Activated T-cell treated with anti-CD3 and anti-CD28 coated beads, Interleukin-2, amount 50 U/mL, for 4 hours (primary cell): ENCODE results near the gene TMEM138. TPM values are rescaled to one million over a fixed set of nuclear protein-coding genes. Genes with fewer than 3 reads are reported as not detected.

ENCODE experiments used
- ATAC-seq, 2 donors: fragments of 200-7000 bp; cut with Tn5 transposase; one replicate each; pipeline ENCODE4 v1.10.0; 2021
- DNase-seq: peaks from one replicate; pipeline ENCODE4 v3.0.0-alpha.2; 2020
- H3K27me3 Mint-ChIP-seq: one replicate; pipeline ENCODE4 v1.8.0; 2021; ENCODE audit warnings: low read depth, mixed read lengths
- H3K36me3 Mint-ChIP-seq: one replicate; pipeline ENCODE4 v1.8.0; 2022; ENCODE audit warnings: mixed read lengths; ENCODE audit not compliant: insufficient read depth
- H3K4me1 Mint-ChIP-seq: one replicate; pipeline ENCODE4 v1.8.0; 2021; ENCODE audit warnings: low read depth, mixed read lengths
- H3K4me3 Mint-ChIP-seq: one replicate; pipeline ENCODE4 v1.8.0; 2021; ENCODE audit warnings: mild to moderate bottlenecking, moderate library complexity, mixed read lengths
- H3K9me3 Mint-ChIP-seq: one replicate; pipeline ENCODE4 v1.8.0; 2021; ENCODE audit warnings: mixed read lengths
- total RNA-seq, 3 donors: library from RNA; stranded (reverse); gene quantifications; one replicate each; pipeline ENCODE4 v1.2.1, GENCODE V29; 2021

TMEM138 gene
- total RNA-seq, 3 donors from 2014 or later = 74.2 to 91.5 (median 81.2) TPM

GRCh38 chr11:61336171-61336935 is 25.8 kb upstream of the TMEM138 start:
- H3K27me3 Mint-ChIP-seq = no peaks in the 10 kb centered on the region
- H3K4me1 Mint-ChIP-seq = peaks cover 33% of the 10 kb centered on the region
- ATAC-seq (peak; percentile 49 to 54), DNase-seq (peak; percentile 75)
- H3K4me3 Mint-ChIP-seq = no peak overlapping the region
- peaks cover 4% of the 10 kb centered on the region for H3K36me3 Mint-ChIP-seq
- no peaks in the 10 kb centered on the region for H3K9me3 Mint-ChIP-seq

GRCh38 chr11:61337706-61338470 is 24.3 kb upstream of the TMEM138 start:
- Mint-ChIP-seq H3K36me3 (peaks cover 8% of the 10 kb centered on the region), H3K4me1 (peaks cover 19% of the 10 kb centered on the region), H3K4me3 (no peak overlapping the region)

GRCh38 chr11:61338783-61339489 is 23.2 kb upstream of the TMEM138 start:
- ATAC-seq (no peak), DNase-seq (no peak)
- Mint-ChIP-seq H3K36me3 (peaks cover 8% of the 10 kb centered on the region), H3K4me3 (no peak overlapping the region), H3K9me3 (no peaks in the 10 kb centered on the region), H3K27me3 (no peaks in the 10 kb centered on the region), H3K4me1 (peaks cover 14% of the 10 kb centered on the region)

More at GRCh38 chr11:61337706-61338470, 24.3 kb upstream of the TMEM138 start:
- no peaks in the 10 kb centered on the region for H3K27me3 Mint-ChIP-seq
- no peaks in the 10 kb centered on the region for H3K9me3 Mint-ChIP-seq
- DNase-seq (no peak), ATAC-seq (no peak)

- DNase-seq = no peak
- Mint-ChIP-seq H3K27me3 (no peaks in the 10 kb centered on the region), H3K36me3 (peaks cover 8% of the 10 kb centered on the region), H3K4me1 (peaks cover 10% of the 10 kb centered on the region), H3K9me3 (no peaks in the 10 kb centered on the region), H3K4me3 (no peak overlapping the region)
- ATAC-seq = no peak
Observed at GRCh38 chr11:61339490-61339878, 22.7 kb upstream of the TMEM138 start.

GRCh38 chr11:61340979-61341378 is 21.2 kb upstream of the TMEM138 start:
- Mint-ChIP-seq H3K27me3 (no peaks in the 10 kb centered on the region), H3K4me3 (no peak overlapping the region), H3K4me1 (peaks cover 8% of the 10 kb centered on the region), H3K9me3 (no peaks in the 10 kb centered on the region), H3K36me3 (peaks cover 8% of the 10 kb centered on the region)
- ATAC-seq (no peak), DNase-seq (no peak)

- H3K4me1 Mint-ChIP-seq = peaks cover 3% of the 10 kb centered on the region
- no peak for ATAC-seq
- peaks cover 8% of the 10 kb centered on the region for H3K36me3 Mint-ChIP-seq
- H3K27me3 Mint-ChIP-seq = no peaks in the 10 kb centered on the region
- H3K4me3 Mint-ChIP-seq = no peak overlapping the region
- DNase-seq = no peak
- no peaks in the 10 kb centered on the region for H3K9me3 Mint-ChIP-seq
Observed at GRCh38 chr11:61341706-61342105, 20.5 kb upstream of the TMEM138 start.

GRCh38 chr11:61342207-61342803 is 19.9 kb upstream of the TMEM138 start:
- Mint-ChIP-seq H3K9me3 (no peaks in the 10 kb centered on the region), H3K36me3 (peaks cover 8% of the 10 kb centered on the region), H3K4me3 (no peak overlapping the region), H3K27me3 (no peaks in the 10 kb centered on the region), H3K4me1 (no peaks in the 10 kb centered on the region)
- no peak for DNase-seq
- ATAC-seq = no peak

- no peak for ATAC-seq
- DNase-seq = no peak
- H3K4me3 Mint-ChIP-seq = no peak overlapping the region
- no peaks in the 10 kb centered on the region for H3K9me3 Mint-ChIP-seq
- H3K36me3 Mint-ChIP-seq = peaks cover 10% of the 10 kb centered on the region
- no peaks in the 10 kb centered on the region for H3K27me3 Mint-ChIP-seq
- H3K4me1 Mint-ChIP-seq = no peaks in the 10 kb centered on the region
Observed at GRCh38 chr11:61343792-61344745, 18.1 kb upstream of the TMEM138 start.

- ATAC-seq (no peak), DNase-seq (no peak)
- Mint-ChIP-seq H3K4me1 (no peaks in the 10 kb centered on the region), H3K4me3 (no peak overlapping the region), H3K9me3 (no peaks in the 10 kb centered on the region), H3K36me3 (peaks cover 13% of the 10 kb centered on the region), H3K27me3 (no peaks in the 10 kb centered on the region)
Observed at GRCh38 chr11:61345170-61345610, 17.0 kb upstream of the TMEM138 start.

- Mint-ChIP-seq H3K36me3 (peaks cover 13% of the 10 kb centered on the region), H3K27me3 (no peaks in the 10 kb centered on the region), H3K9me3 (no peaks in the 10 kb centered on the region), H3K4me3 (no peak overlapping the region), H3K4me1 (no peaks in the 10 kb centered on the region)
- DNase-seq (no peak), ATAC-seq (no peak)
Observed at GRCh38 chr11:61345954-61346843, 16.0 kb upstream of the TMEM138 start.

- ATAC-seq (no peak), DNase-seq (no peak)
- Mint-ChIP-seq H3K4me1 (no peaks in the 10 kb centered on the region), H3K36me3 (peaks cover 16% of the 10 kb centered on the region), H3K27me3 (no peaks in the 10 kb centered on the region), H3K4me3 (no peak overlapping the region), H3K9me3 (no peaks in the 10 kb centered on the region)
Observed at GRCh38 chr11:61347916-61348461, 14.2 kb upstream of the TMEM138 start.

GRCh38 chr11:61349189-61349751 is 12.9 kb upstream of the TMEM138 start:
- ATAC-seq (no peak), DNase-seq (no peak)
- H3K9me3 Mint-ChIP-seq = no peaks in the 10 kb centered on the region
- peaks cover 4% of the 10 kb centered on the region for H3K4me1 Mint-ChIP-seq
- no peak overlapping the region for H3K4me3 Mint-ChIP-seq
- peaks cover 24% of the 10 kb centered on the region for H3K36me3 Mint-ChIP-seq
- no peaks in the 10 kb centered on the region for H3K27me3 Mint-ChIP-seq
